OCI-LY7 (cell line): ENCODE results near the gene ACVR1. TPM values are rescaled to one million over a fixed set of nuclear protein-coding genes. Genes with fewer than 3 reads are reported as not detected.
"Not testable (repeated sequence)": the region's sequence is repeated elsewhere in the genome, so short reads cannot be mapped to it uniquely, and the experiment has no call there.

Source experiments
- BruUV-seq: library from RNA; stranded (reverse); fragments of 400-500 nt; replicated peaks from 2 replicates; lab custom pipeline; 2021; lab: Mats Ljungman, UMichigan
- CTCF ChIA-PET: fragments of 300-600 bp; sonication (Branson Sonifier 250); formaldehyde crosslinking; loops from one replicate; lab custom pipeline; 2022; ENCODE audit warnings: antibody characterized with exemption; ENCODE audit not compliant: unreplicated experiment; lab: Charles Lee
- POLR2A ChIA-PET: fragments of 300-600 bp; sonication (Branson Sonifier 250); formaldehyde crosslinking; loops from one replicate; lab custom pipeline; 2022; ENCODE audit warnings: antibody characterized with exemption; lab: Charles Lee
- DNase-seq: peaks from one replicate; pipeline ENCODE4 v3.0.0-alpha.2; 2015; ENCODE audit warnings: low spot score
- H2AFZ ChIP-seq: fragments of 200-600 bp; sonication (generic), shearing (Covaris generic); 2 replicates; pipeline ENCODE4 v1.6.1; 2014; ENCODE audit warnings: mild to moderate bottlenecking, antibody characterized with exemption, low read length, moderate library complexity
- H3K27ac ChIP-seq: fragments of 200-600 bp; sonication (generic); 2 replicates; pipeline ENCODE4 v1.5.1; 2014; ENCODE audit warnings: mixed run types, low read depth, mild to moderate bottlenecking, moderate library complexity, low read length, inconsistent platforms; ENCODE audit not compliant: poor library complexity, severe bottlenecking
- H3K36me3 ChIP-seq: fragments of 200-600 bp; sonication (generic); 2 replicates; pipeline ENCODE4 v1.6.1; 2014; ENCODE audit warnings: mild to moderate bottlenecking, antibody characterized with exemption, low read length, moderate library complexity, mixed read lengths; ENCODE audit not compliant: insufficient read depth
- H3K4me1 ChIP-seq: fragments of 200-600 bp; sonication (generic); 2 replicates; pipeline ENCODE4 v1.5.1; 2014; ENCODE audit warnings: mild to moderate bottlenecking, low read length; ENCODE audit not compliant: insufficient read depth, poor library complexity, severe bottlenecking
- H3K4me2 ChIP-seq: fragments of 200-600 bp; sonication (generic); 2 replicates; pipeline ENCODE4 v1.6.1; 2014; ENCODE audit warnings: mild to moderate bottlenecking, low read length
- H3K4me3 ChIP-seq: fragments of 200-600 bp; sonication (generic); 2 replicates; pipeline ENCODE4 v1.5.1; 2014; ENCODE audit warnings: mild to moderate bottlenecking, low read depth, low read length; ENCODE audit not compliant: poor library complexity, severe bottlenecking
- H3K79me2 ChIP-seq: fragments of 200-600 bp; sonication (generic); 2 replicates; pipeline ENCODE4 v1.6.1; 2016; ENCODE audit warnings: low read depth, mild to moderate bottlenecking, low read length, moderate library complexity, mixed read lengths; ENCODE audit not compliant: insufficient read depth
- H3K9me2 ChIP-seq: fragments of 200-600 bp; sonication (generic); 2 replicates; pipeline ENCODE4 v1.6.1; 2016; ENCODE audit warnings: mild to moderate bottlenecking, low read length, mixed read lengths; ENCODE audit not compliant: insufficient read depth
- H3K9me3 ChIP-seq: fragments of 200-600 bp; sonication (generic); 2 replicates; pipeline ENCODE4 v1.6.1; 2014; ENCODE audit warnings: mild to moderate bottlenecking, mixed run types, low read length, mixed read lengths
- H4K20me1 ChIP-seq: fragments of 200-600 bp; sonication (generic); 2 replicates; pipeline ENCODE4 v1.6.1; 2014; ENCODE audit warnings: mild to moderate bottlenecking, antibody characterized with exemption, low read length, moderate library complexity, mixed read lengths; ENCODE audit not compliant: insufficient read depth
- EZH2phosphoT487 ChIP-seq: fragments of 200-600 bp; sonication (generic); IDR thresholded peaks from 2 replicates; pipeline ENCODE4 v1.6.1; 2018; ENCODE audit warnings: low read depth, borderline replicate concordance, mild to moderate bottlenecking, mixed run types, antibody characterized with exemption, low read length, moderate library complexity, mixed read lengths
- intact Hi-C: fragments of 100-400 bp; cut with micrococcal nuclease; formaldehyde crosslinking; loops from one replicate; pipeline ENCODE4 v1.10.0; 2022; ENCODE audit not compliant: unreplicated experiment
- total RNA-seq, 2 experiments: library from RNA; depleted of rRNA in 1 of 2; stranded (reverse); fragments of >200 nt in 1 of 2; shearing (Covaris generic) in 1 of 2; gene quantifications; 2 replicates each; pipeline ENCODE4 v1.2.3, GENCODE V29; 2014 to 2022
- TF ChIP-seq, protein P1 (sequence below): fragments of 200-600 bp; sonication (generic); conservative IDR thresholded peaks from 2 replicates; pipeline ENCODE4 v1.5.1; 2014; ENCODE audit warnings: mild to moderate bottlenecking, antibody characterized with exemption, low read length, moderate library complexity, mixed read lengths

Gene ACVR1
- total RNA-seq, 2 experiments from 2014 or later: 0.13 to 3.9 TPM

DNA sequence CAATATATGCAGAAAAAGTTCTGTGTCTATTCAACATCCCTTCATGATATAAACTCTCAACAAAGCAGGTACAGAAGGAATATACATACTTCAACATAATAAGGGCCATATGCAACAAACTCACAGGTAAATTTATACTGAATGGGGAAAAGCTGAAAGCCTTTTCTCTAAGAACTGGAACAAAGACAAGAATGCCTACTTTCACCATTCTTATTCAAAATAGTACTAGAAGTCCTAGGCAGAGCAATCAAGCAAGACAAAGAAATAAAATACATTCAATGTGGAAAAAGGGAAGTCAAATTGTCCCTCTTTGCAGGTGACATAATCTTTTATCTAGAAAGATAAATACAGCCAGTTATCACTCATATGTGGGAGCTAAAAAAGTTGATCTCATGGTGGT lies 116.3 kb downstream of the ACVR1 start:
- Histone ChIP-seq H3K9me2 (no peaks in the 10 kb centered on the region), H3K4me1 (no peaks in the 10 kb centered on the region), H3K9me3 (no peaks in the 10 kb centered on the region), H3K4me2 (no peak overlapping the region), H3K79me2 (no peaks in the 10 kb centered on the region), H3K27ac (no peak overlapping the region), H4K20me1 (no peaks in the 10 kb centered on the region), H3K4me3 (no peak overlapping the region), H2AFZ (no peak overlapping the region), H3K36me3 (no peaks in the 10 kb centered on the region)
- intact Hi-C loops: no loop called here
- DNase-seq: no peak
- POLR2A ChIA-PET: no interaction called here
- BruUV-seq: no TSS peak
- CTCF ChIA-PET: no interaction called here
- TF ChIP-seq, protein P1, sequence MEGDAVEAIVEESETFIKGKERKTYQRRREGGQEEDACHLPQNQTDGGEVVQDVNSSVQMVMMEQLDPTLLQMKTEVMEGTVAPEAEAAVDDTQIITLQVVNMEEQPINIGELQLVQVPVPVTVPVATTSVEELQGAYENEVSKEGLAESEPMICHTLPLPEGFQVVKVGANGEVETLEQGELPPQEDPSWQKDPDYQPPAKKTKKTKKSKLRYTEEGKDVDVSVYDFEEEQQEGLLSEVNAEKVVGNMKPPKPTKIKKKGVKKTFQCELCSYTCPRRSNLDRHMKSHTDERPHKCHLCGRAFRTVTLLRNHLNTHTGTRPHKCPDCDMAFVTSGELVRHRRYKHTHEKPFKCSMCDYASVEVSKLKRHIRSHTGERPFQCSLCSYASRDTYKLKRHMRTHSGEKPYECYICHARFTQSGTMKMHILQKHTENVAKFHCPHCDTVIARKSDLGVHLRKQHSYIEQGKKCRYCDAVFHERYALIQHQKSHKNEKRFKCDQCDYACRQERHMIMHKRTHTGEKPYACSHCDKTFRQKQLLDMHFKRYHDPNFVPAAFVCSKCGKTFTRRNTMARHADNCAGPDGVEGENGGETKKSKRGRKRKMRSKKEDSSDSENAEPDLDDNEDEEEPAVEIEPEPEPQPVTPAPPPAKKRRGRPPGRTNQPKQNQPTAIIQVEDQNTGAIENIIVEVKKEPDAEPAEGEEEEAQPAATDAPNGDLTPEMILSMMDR: no peak
- no peak for TF ChIP-seq EZH2phosphoT487

DNA sequence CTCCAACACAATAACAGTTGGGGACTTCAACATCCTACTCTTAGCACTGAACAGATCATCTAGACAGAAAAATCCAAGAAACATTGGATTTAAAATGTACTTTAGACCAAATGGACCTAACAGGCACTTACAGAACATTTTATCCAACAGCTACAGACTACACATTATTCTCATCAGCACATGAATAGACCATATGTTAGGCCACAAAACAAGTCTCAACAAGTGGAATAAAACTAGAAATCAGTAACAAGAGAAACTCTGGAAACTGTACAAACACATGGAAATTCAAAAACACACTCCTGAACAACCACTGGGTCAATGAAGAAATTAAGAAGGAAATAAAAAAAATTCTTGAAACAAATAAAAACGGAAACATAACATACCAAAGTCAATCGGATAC lies 117.5 kb downstream of the ACVR1 start:
- CTCF ChIA-PET: no interaction called here

DNA sequence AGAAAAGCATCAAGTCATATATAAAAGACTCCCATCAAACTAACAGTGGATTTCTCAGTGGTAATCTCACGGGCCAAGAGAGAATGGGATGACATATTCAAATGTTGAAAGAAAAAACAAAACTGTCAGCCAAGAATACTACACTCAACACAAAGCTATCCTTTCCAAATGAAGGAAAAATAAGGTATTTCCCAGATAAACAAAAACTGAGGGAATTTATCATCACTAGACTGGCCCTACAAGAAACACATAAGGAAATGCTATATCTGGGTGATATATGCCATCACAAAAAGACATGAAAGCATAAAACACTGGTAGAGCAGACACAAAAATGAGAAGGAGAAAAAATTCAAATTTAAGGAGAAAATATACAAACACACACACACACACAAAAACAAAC lies 118.6 kb downstream of the ACVR1 start:
- no peak for TF ChIP-seq EZH2phosphoT487
- TF ChIP-seq, protein P1: no peak
- Histone ChIP-seq H3K36me3 (no peaks in the 10 kb centered on the region), H4K20me1 (no peaks in the 10 kb centered on the region), H3K4me3 (no peak overlapping the region), H3K4me1 (no peaks in the 10 kb centered on the region), H3K27ac (no peak overlapping the region), H2AFZ (no peak overlapping the region), H3K9me3 (no peaks in the 10 kb centered on the region), H3K79me2 (no peaks in the 10 kb centered on the region), H3K4me2 (no peak overlapping the region), H3K9me2 (no peaks in the 10 kb centered on the region)
- intact Hi-C loops: no loop called here
- BruUV-seq: no TSS peak
- POLR2A ChIA-PET: no interaction called here
- CTCF ChIA-PET: no interaction called here
- DNase-seq: no peak

More for the DNA sequence above, 117.5 kb downstream of the ACVR1 start:
- no peak for DNase-seq
- Histone ChIP-seq H2AFZ (no peak overlapping the region), H3K4me1 (no peaks in the 10 kb centered on the region), H3K9me3 (no peaks in the 10 kb centered on the region), H3K4me3 (no peak overlapping the region), H3K36me3 (no peaks in the 10 kb centered on the region), H3K4me2 (no peak overlapping the region), H3K9me2 (no peaks in the 10 kb centered on the region), H3K27ac (no peak overlapping the region), H3K79me2 (no peaks in the 10 kb centered on the region), H4K20me1 (no peaks in the 10 kb centered on the region)
- BruUV-seq: no TSS peak
- intact Hi-C loops: no loop called here
- POLR2A ChIA-PET: interaction anchor here (0.6 kb wide), 1 partner anchor 10 kb away, joined by 3 read pairs; no protein-coding TSS in a partner anchor
- TF ChIP-seq EZH2phosphoT487: no peak
- TF ChIP-seq, protein P1: no peak

DNA sequence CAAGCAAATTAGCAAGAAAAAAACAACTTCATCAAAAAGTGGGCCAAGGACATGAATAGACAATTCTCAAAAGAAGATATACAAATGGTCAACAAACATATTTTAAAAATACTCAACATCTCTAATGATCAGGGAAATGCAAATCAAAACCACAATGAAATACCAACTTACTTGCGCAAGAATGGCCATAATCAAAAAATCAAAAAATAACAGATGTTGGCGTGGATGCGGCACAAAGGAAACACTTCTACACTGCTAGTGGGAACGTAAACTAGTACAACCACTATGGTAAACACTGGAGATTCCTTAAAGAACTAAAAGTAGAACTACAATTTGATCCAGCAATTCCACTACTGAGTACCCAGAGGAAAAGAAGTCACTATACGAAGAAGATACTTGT lies 119.7 kb downstream of the ACVR1 start:
- intact Hi-C loops, H3K79me2 ChIP-seq, H3K4me1 ChIP-seq, H4K20me1 ChIP-seq, POLR2A ChIA-PET, H3K4me3 ChIP-seq, DNase-seq, H3K27ac ChIP-seq, H3K36me3 ChIP-seq, BruUV-seq, H3K9me3 ChIP-seq, H2AFZ ChIP-seq, CTCF ChIA-PET, H3K9me2 ChIP-seq, H3K4me2 ChIP-seq: not testable (repeated sequence)
